Keratinocyte (primary cell): ENCODE data around the gene TIAM2. TPM values are rescaled to one million over a fixed set of nuclear protein-coding genes. Genes with fewer than 3 reads are reported as not detected.

Experiments
- DNase-seq: peaks from one replicate; pipeline ENCODE4 v3.0.0-alpha.2; 2011; ENCODE audit warnings: low read depth, missing footprints, low spot score
- FAIRE-seq: peaks from 2 replicates; lab custom pipeline; 2011; peaks lifted over from hg19 to GRCh38; lab: Jason Lieb, UNC
- H2AFZ ChIP-seq: 2 replicates; pipeline ENCODE4 v1.6.0; 2012; ENCODE audit warnings: low read length, control low read depth, inconsistent platforms; ENCODE audit not compliant: control insufficient read depth
- H3K27ac ChIP-seq: 2 replicates; pipeline ENCODE4 v1.5.1; 2011; ENCODE audit warnings: low read length; ENCODE audit not compliant: control insufficient read depth, insufficient read depth
- H3K27me3 ChIP-seq: 3 replicates; pipeline ENCODE4 v1.6.0; 2011; ENCODE audit warnings: low read length; ENCODE audit not compliant: control insufficient read depth, insufficient read depth; ENCODE audit errors: extremely low read depth
- H3K36me3 ChIP-seq, 2 experiments: 2 replicates in 1 of 2; 3 replicates in 1 of 2; pipeline ENCODE4 v1.5.1; 2011; ENCODE audit warnings: low read length in 2 of 2, mild to moderate bottlenecking in 1 of 2; ENCODE audit not compliant: control insufficient read depth in 2 of 2, insufficient read depth in 2 of 2; ENCODE audit errors: extremely low read depth in 1 of 2
- H3K4me1 ChIP-seq: 3 replicates; pipeline ENCODE4 v1.5.1; 2011; ENCODE audit warnings: low read length; ENCODE audit not compliant: control insufficient read depth, insufficient read depth; ENCODE audit errors: extremely low read depth
- H3K4me2 ChIP-seq: 3 replicates; pipeline ENCODE4 v1.6.0; 2011; ENCODE audit warnings: low read depth, low read length; ENCODE audit not compliant: control insufficient read depth, insufficient read depth; ENCODE audit errors: extremely low read depth
- H3K4me3 ChIP-seq, 3 experiments: fragments of 200-600 bp in 1 of 3; sonication (generic) in 1 of 3; 2 replicates in 2 of 3; 3 replicates in 1 of 3; pipeline ENCODE4 v1.5.1; 2011 to 2016; ENCODE audit warnings: low read length in 3 of 3, mild to moderate bottlenecking in 3 of 3, control low read depth in 2 of 3, inconsistent platforms in 1 of 3, low read depth in 1 of 3, mixed read lengths in 1 of 3, mixed run types in 1 of 3, moderate library complexity in 1 of 3; ENCODE audit not compliant: control insufficient read depth in 2 of 3, insufficient read depth in 2 of 3; ENCODE audit errors: extremely low read depth in 1 of 3
- H3K79me2 ChIP-seq: 2 replicates; pipeline ENCODE4 v1.6.0; 2012; ENCODE audit warnings: low read length; ENCODE audit not compliant: control insufficient read depth, insufficient read depth
- H3K9ac ChIP-seq: 3 replicates; pipeline ENCODE4 v1.6.0; 2011; ENCODE audit warnings: low read length; ENCODE audit not compliant: control insufficient read depth, insufficient read depth; ENCODE audit errors: extremely low read depth
- H3K9me1 ChIP-seq: 3 replicates; pipeline ENCODE4 v1.6.0; 2011; ENCODE audit warnings: low read length; ENCODE audit not compliant: control insufficient read depth, insufficient read depth; ENCODE audit errors: extremely low read depth
- H3K9me3 ChIP-seq: 2 replicates; pipeline ENCODE4 v1.5.1; 2012; ENCODE audit warnings: low read depth, low read length; ENCODE audit not compliant: control insufficient read depth
- H4K20me1 ChIP-seq: 3 replicates; pipeline ENCODE4 v1.6.0; 2011; ENCODE audit warnings: low read length; ENCODE audit not compliant: control insufficient read depth, insufficient read depth; ENCODE audit errors: extremely low read depth
- EZH2 ChIP-seq: IDR thresholded peaks from one replicate; pipeline ENCODE4 v1.6.1; 2012; ENCODE audit warnings: inconsistent platforms, mild to moderate bottlenecking, low read length, moderate library complexity
- dilution Hi-C: fragments of 300-500 bp; cut with MboI; formaldehyde crosslinking; loops from one replicate; pipeline ENCODE4 v1.7.0; 2020; ENCODE audit warnings: low sequenced_read_pairs; ENCODE audit not compliant: extremely low pct_ligation_motif_present
- polyA plus RNA-seq, 5 experiments: library from polyadenylated mRNA; depleted of rRNA in 3 of 5; stranded (reverse) in 3 of 5; stranded (forward) in 1 of 5; unstranded in 1 of 5; fragments of >200 nt; gene quantifications; 1 replicate in 1 of 5; 2 replicates in 3 of 5; 3 replicates in 1 of 5; pipeline versions ENCODE4 v1.2.1 to v1.2.3, GENCODE V29; 2011 to 2012; ENCODE audit warnings: missing spikeins in 2 of 5, low read depth in 1 of 5, low replicate concordance in 1 of 5
- TF ChIP-seq, protein P1 (sequence below), 3 experiments: IDR thresholded peaks in 1 of 3; conservative IDR thresholded peaks in 1 of 3; optimal IDR thresholded peaks in 1 of 3; 2 replicates in 2 of 3; 3 replicates in 1 of 3; pipeline versions ENCODE3 to v1.5.1; 2011; ENCODE audit warnings: low read length in 3 of 3, mild to moderate bottlenecking in 3 of 3, moderate library complexity in 2 of 3, control low read depth in 1 of 3, inconsistent platforms in 1 of 3; ENCODE audit not compliant: insufficient read depth in 2 of 3; ENCODE audit errors: extremely low read depth in 1 of 3

The TIAM2 gene
- polyA plus RNA-seq, 1 donor (not counting 4 experiments of a cell fraction or from before 2014, with no cell fraction given): 4.0 TPM

DNA sequence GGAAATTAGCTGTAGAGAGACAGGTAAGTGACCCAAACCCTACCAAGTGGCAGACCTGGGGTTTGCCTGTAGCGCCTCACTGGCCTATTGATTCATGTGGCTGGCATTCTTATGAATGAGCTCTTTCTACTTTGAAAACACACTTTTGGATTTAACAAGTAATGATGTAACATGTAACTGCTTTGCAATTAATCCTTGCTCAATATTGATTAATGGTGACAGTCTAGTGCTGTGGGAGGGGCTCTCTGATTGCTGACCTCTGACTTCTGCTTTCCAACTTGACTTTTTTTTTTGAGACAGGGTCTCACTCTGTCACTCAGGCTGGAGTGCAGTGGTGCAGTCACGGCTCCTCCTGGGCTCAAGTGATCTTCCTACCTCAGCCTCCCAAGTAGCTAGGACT lies 82.7 kb downstream of the TIAM2 start:
- H3K9ac ChIP-seq: no peak overlapping the region
- dilution Hi-C loops: no loop called here
- H3K36me3 ChIP-seq: no peaks in the 10 kb centered on the region
- FAIRE-seq (no peak), DNase-seq (no peak)
- no peak overlapping the region for H3K27ac ChIP-seq
- H3K9me3 ChIP-seq: no peaks in the 10 kb centered on the region
- H2AFZ ChIP-seq: no peak overlapping the region
- H3K4me1 ChIP-seq: no peaks in the 10 kb centered on the region
- no peak overlapping the region for H3K4me3 ChIP-seq
- no peaks in the 10 kb centered on the region for H3K27me3 ChIP-seq
- no peaks in the 10 kb centered on the region for H3K9me1 ChIP-seq
- H3K4me2 ChIP-seq: no peak overlapping the region
- no peaks in the 10 kb centered on the region for H3K79me2 ChIP-seq
- no peak for TF ChIP-seq EZH2
- TF ChIP-seq, protein P1, sequence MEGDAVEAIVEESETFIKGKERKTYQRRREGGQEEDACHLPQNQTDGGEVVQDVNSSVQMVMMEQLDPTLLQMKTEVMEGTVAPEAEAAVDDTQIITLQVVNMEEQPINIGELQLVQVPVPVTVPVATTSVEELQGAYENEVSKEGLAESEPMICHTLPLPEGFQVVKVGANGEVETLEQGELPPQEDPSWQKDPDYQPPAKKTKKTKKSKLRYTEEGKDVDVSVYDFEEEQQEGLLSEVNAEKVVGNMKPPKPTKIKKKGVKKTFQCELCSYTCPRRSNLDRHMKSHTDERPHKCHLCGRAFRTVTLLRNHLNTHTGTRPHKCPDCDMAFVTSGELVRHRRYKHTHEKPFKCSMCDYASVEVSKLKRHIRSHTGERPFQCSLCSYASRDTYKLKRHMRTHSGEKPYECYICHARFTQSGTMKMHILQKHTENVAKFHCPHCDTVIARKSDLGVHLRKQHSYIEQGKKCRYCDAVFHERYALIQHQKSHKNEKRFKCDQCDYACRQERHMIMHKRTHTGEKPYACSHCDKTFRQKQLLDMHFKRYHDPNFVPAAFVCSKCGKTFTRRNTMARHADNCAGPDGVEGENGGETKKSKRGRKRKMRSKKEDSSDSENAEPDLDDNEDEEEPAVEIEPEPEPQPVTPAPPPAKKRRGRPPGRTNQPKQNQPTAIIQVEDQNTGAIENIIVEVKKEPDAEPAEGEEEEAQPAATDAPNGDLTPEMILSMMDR (optimal IDR thresholded peaks at IDR 0.05 in 1 of 3, IDR thresholded peaks at IDR 0.05 in 1 of 3, conservative IDR thresholded peaks at IDR 0.05 in 1 of 3; ENCODE audit: extremely low read depth in 1 of 3, insufficient read depth in 2 of 3, low read length in 3 of 3): no peak
- no peaks in the 10 kb centered on the region for H4K20me1 ChIP-seq

DNA sequence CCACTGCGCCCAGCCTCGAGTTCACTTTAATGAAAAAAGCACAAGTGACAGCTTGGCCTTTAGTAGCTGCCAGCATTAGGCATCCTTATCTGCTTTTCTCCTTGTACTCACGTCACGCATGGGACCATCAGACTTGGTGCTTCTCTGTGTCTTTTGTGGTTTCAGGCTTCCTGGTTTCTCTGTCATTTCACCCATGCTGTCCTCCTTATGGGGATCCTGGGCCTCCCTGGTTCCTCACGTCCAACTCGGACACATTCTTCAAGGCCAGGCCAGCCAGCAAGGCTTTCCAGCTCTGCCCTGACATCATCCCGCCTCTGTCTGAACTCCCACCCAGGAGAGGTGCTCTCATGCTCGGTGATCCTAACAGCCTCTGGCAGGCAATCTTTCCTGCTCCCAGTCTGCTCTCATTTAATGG lies 83.2 kb downstream of the TIAM2 start:
- Histone ChIP-seq H3K9ac (no peak overlapping the region), H3K79me2 (no peaks in the 10 kb centered on the region), H3K9me1 (no peaks in the 10 kb centered on the region), H3K27ac (no peak overlapping the region), H3K27me3 (no peaks in the 10 kb centered on the region), H2AFZ (no peak overlapping the region), H3K4me2 (no peak overlapping the region), H3K36me3 (no peaks in the 10 kb centered on the region), H3K9me3 (no peaks in the 10 kb centered on the region), H4K20me1 (no peaks in the 10 kb centered on the region), H3K4me3 (no peak overlapping the region), H3K4me1 (no peaks in the 10 kb centered on the region)
- TF ChIP-seq, protein P1 (optimal IDR thresholded peaks at IDR 0.05 in 1 of 3, IDR thresholded peaks at IDR 0.05 in 1 of 3, conservative IDR thresholded peaks at IDR 0.05 in 1 of 3; ENCODE audit: extremely low read depth in 1 of 3, insufficient read depth in 2 of 3, low read length in 3 of 3): no peak
- no peak for TF ChIP-seq EZH2
- DNase-seq: no peak
- no peak for FAIRE-seq
- dilution Hi-C loops: no loop called here
